Measurements from ENCODE around the gene ATG9A.

ATG9A gene

DNA sequence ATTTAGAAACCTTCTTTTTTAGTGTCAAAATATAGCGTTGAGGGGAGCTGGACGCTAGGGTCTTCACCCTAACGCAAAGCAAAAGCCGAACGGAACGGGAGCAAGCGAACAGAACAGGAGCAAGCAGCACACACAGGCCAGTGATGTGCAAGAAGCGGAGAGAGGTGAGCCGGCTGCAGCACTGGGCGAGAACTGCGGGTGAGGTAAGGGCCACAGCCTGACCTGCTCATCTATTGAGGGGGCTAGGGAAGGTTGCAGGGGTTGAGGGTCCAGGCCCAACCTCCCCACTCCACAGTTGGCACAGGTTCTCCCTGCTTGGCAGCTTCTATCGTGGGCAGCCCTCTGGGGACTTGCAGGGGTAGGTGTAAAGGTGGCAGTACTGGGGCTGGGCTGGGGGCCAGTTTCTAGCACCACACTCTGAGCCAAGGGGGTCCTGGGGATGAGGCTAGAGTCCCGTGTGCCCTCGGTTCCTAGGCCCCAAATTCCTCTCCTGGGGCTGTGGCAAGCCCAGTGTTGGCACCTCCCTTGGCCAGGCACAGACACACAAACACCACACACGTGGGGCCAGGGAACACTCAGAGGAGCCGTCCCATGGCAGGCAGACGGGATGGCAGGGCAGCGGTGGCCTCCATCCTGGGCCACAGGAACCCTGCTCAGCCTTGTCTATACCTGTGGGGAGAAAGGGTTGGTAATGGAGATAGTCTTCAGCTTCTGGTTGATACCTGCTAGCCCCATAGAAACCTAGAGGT, 9.5 kb downstream of the ATG9A start:
- no peak for DNase-seq

DNA sequence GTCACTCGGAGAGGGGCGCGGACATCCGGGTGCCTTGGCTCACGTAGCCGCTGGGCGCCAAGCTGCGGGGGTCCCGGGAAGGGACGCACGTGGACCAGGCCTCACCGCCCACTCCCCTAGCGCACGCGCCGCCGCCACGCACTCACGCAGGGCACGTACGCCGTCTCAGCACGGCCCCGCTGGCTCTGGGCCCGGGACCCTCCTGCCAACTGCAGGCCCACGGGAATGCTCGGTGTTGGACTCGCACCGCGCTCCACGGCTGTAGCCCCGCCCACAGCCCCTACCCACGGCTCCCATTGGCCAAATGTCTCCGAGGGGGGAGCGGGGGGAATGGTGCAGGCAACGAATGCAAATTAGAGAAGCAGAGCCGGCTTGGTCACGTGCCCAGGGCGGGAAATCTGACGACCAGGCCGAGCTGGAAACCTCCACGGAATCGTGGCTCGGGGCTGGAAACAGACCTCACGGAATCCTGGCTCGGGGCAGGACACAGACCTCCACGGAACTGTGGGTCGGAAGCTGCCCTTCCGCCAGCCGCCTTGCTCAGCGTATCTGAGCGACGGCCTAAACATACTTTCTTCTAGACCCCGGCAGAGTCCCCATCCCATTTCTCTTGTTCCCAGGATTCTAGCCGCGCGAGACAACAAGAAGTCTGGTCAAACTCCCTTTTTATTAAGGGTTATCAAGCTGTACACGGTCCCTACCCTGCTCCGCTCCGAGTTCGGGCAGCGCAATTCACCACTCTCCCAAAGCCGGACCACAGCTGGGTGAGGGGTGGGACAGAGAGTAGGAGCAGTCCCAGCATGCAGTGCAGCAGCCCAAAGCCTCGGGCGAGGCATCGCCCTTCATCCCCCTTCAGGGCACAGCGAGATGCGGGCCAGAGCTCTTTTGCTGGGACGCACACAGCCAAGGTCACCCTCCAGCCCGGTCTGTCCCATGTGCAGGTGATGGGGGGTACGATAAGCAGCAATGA, 10.4 kb downstream of the ATG9A start, which contains the start of gene ABCB6:
Gene ABCB6, minus strand, starts transcription at position 227 of the 970 bp plus-strand sequence. CDS start 285 bp downstream, outside the sequence.
- peak; percentile 77 for DNase-seq

- DNase-seq = peak; percentile 31
These were observed 11.2 kb downstream of the ATG9A start for GRCh38 chr2:219218217-219218731.

- no peak for DNase-seq
These were observed 12.9 kb downstream of the ATG9A start for GRCh38 chr2:219216535-219216915.

GRCh38 chr2:219215871-219216534, 13.4 kb downstream of the ATG9A start:
- no peak for DNase-seq

- no peak for DNase-seq
These were observed 14.7 kb downstream of the ATG9A start for GRCh38 chr2:219214786-219215185.

- DNase-seq = no peak
These were observed 15.3 kb downstream of the ATG9A start for GRCh38 chr2:219214141-219214540.

DNA sequence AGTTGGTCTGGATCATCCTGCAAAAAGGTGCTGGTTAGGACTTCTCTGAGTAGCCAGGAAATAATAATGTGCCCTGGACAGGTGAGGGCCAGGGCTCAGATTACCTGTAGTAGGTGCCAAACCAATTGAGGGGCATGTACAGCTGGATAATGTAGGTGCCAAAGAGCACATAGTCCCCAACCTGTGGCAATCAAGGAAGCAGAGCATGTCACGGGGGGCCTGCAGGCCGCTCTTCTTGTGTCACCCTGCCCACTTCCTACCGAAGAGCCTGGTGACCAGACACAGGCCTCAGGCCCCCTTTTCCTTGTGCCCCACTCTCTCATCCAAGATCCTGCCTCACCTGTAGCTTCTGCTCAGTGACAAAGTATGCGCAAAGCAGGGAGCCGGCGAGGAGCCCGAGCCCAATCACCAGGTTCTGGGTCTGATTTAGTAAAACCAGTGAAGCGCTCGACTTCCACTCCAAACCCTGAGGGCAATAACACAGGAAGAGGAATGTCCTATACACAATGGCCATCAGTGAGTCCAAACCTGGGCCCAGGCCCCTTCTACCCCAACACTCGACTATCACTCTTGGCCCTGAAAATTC, 15.9 kb downstream of the ATG9A start:
- no peak for DNase-seq

DNA sequence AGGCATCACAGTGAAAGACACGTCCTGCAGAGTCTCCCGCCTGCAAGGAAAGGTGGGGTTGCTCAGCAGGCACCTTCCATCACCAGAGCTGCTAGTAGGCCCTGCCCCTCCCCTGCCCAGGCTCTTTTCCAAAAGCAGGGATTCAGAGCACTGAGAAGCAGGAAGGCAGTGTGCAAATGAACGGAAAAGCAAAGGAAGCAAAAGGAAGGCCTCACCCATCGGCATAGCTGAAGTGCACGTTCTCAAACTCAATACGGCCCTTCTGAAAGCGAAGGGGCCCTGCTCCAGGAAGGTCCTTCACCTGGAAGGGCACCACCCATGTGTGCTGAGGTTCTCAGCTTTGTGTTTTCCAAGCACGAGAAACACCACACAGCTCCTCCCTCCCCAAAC, 16.4 kb downstream of the ATG9A start:
- DNase-seq = no peak

DNA sequence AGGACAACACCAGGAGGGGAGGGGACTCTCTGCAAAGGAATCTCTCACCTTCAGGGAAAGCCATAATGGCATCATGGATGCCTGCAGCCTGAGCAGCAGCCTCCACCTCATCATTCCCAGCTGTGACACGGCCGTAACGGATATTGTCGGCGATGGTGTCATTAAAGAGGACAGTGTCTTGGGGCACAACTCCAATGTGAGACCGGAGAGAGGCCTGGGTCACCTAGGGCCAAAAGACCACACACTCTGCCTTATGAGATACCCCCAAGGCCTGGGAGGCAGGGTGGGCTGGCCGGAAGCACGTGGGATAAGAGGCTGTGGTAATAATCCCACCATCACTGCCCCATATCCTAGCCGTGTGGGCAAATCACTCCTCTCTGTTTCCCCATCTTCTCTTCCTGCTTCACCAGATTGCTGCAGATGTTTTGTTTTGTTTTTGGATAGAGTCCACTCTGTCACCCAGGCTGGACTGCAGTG, 18.5 kb downstream of the ATG9A start:
- no peak for DNase-seq

GRCh38 chr2:219210196-219210885, 19.1 kb downstream of the ATG9A start:
- DNase-seq = no peak

- DNase-seq = no peak
These were observed 19.9 kb downstream of the ATG9A start for GRCh38 chr2:219209236-219210195.

GRCh38 chr2:219207884-219208740, 21.3 kb downstream of the ATG9A start:
- DNase-seq = no peak

DNA sequence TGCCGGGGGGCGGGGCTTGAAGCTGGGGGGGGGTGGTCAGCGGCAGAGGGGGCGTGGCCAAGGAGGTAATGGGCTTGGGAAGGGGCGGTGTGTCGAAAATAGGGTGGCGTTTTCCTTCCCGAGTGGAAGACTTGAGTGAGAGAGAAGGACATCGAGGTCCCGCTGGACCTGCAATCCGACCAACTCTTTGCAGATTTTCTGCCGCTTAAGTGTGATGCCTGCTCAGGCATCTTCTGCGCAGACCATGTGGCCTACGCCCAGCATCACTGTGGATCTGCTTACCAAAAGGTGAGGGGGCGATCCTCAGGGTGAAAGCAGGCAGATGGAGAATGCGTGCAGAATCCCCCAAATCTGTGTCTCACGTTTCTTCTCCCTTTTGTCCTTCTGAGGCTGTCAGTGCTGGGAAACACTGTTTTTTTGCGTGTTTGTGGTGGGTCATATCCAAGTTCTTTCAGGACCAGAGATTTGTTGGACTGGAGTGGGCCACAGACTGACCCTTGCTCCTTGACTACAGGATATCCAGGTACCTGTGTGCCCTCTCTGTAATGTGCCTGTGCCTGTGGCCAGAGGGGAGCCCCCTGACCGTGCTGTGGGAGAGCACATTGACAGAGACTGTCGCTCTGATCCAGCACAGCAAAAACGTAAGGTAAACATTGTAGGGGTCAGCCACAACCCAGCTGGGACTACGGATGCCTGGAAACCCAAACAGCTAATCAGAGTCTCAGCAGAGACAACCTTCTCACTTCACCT, 22.1 kb downstream of the ATG9A start:
- DNase-seq = no peak

DNA sequence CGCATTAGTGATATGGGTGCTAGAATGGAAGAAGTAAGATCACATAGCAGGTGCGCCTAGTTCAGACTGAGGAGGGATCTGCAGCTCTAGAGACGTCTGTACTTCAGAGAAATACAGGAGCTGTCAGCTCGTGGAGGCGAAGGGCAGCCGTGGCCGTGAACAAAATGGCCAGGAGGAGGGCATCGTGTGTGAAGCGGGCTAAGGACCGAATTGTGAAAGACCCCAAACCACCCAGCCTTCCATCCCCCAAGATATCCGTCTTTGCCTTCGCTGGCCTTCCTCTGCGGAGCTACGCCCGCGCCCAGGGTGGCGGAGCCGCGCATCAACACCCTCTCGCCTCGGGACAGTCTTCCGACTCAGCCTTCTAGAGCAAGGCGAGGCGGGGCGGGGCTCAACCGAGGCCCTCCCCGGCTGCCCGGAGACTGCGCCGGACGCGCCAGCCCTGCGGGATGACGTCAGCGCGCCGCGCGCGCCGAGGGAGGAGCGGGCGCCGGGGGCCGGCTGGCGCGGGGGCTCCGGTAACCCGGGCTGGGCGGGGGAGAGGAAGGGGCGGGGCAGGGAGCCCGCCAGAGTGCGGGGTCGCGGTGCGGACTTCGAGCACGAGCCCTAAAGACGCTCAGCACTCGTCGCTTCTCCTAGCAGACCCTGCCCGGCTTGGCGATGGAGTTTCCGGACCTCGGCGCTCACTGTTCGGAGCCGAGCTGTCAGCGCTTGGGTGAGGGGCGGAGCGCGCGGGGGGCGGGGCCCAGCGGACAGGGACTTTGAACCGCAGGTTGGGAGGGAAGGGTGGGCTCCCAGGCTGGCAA, 22.9 kb downstream of the ATG9A start, which contains the start of gene ZFAND2B:
Gene ZFAND2B, plus strand, starts transcription at position 455 of the 806 bp plus-strand sequence. Its CDS starts 206 bp downstream, at position 661.
- peak; percentile 93 for DNase-seq

- no peak for DNase-seq
These were observed 23.5 kb downstream of the ATG9A start for GRCh38 chr2:219205981-219206327.

- DNase-seq = no peak
These were observed 24.3 kb downstream of the ATG9A start for GRCh38 chr2:219205165-219205538.

All from RPMI8226 (cell line).